Stimulated activated CD4-positive, alpha-beta T cell treated with anti-CD3 and anti-CD28 coated beads, TNF-alpha, amount 100 ng/mL, for 48 hours (primary cell): ENCODE results near the gene SF3B6.

ENCODE experiments used
- DNase-seq, 3 donors: peaks; one replicate each; pipeline ENCODE4 v3.0.0-alpha.2; 2020; ENCODE audit warnings: low read depth in 3 of 3

SF3B6 gene

DNA sequence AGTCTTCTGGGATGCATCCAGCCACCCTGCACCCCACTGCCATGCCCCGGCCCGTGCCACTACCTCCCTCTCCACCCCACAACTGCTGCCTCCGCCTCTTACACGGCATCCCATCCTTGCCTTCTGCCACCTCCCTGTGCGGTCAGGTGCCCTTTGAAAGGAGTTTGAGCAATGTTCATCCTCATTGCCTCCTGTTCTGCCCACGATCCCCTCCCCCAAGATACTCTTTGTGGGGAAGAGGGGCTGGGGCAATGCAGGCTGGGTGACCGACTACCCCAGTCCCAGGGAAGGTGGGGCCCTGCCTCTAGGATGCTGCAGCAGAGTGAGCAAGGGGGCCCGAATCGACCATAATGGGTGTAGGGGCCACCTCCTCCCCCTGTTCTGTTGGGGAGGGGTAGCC, 57.9 kb downstream of the SF3B6 start:
- DNase-seq: no peak

DNA sequence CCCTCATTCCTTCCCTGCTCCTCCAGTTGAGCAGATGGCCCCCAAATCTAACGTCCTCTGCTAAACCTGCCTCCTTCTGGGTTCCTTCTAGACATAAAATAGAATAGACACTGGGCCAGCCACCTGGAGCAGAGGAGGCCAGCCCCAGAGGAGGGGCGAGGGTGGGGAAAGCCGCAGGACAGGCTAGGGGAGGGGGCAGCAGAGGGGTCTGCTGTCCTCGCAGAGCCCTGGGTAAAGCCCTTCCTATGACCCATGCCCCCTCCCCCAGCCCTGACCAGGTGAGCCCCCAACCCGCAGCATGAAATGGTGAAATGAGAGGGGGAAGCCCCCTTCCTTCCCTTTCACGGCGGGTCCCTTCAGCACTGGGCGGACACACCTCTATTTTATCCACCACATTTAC, 58.4 kb downstream of the SF3B6 start:
- DNase-seq: no peak
